HCT116 (cell line): ENCODE results near the gene FBXL3. TPM values are rescaled to one million over a fixed set of nuclear protein-coding genes. Genes with fewer than 3 reads are reported as not detected.

ENCODE experiments used
- ATAC-seq: fragments of 200-7000 bp; cut with Tn5 transposase; 2 replicates; pipeline ENCODE4 v1.9.1; 2020; ENCODE audit warnings: mild to moderate bottlenecking, moderate library complexity
- BruUV-seq: library from RNA; stranded (reverse); fragments of 400-500 nt; replicated peaks from 2 replicates; lab custom pipeline; 2021; lab: Mats Ljungman, UMichigan
- CTCF ChIA-PET: fragments of 300-600 bp; sonication (Branson Sonifier 250); formaldehyde crosslinking; loops from one replicate; lab custom pipeline; 2021; ENCODE audit warnings: antibody characterized with exemption; lab: Charles Lee
- POLR2A ChIA-PET: fragments of 300-600, 350-600 bp; sonication (Branson Sonifier 250); formaldehyde crosslinking; loops from one replicate; lab custom pipeline; 2021; ENCODE audit warnings: antibody characterized with exemption; lab: Charles Lee
- RAD21 ChIA-PET, 2 experiments: fragments of 300-600 bp; sonication (Branson Sonifier 250); formaldehyde crosslinking; loops; one replicate each; lab custom pipeline; 2023; ENCODE audit warnings: low total read pairs in 2 of 2; ENCODE audit not compliant: uncharacterized antibody in 2 of 2, unreplicated experiment in 2 of 2, low non-redundant PET in 1 of 2; lab: Charles Lee
- DNase-seq: peaks from one replicate; pipeline ENCODE4 v3.0.0-alpha.2; 2010; ENCODE audit warnings: low read depth, low spot score
- H2AFZ ChIP-seq: fragments of 200-600 bp; shearing (Covaris generic), sonication (generic); 2 replicates; pipeline ENCODE4 v1.6.1; 2017; ENCODE audit warnings: low read depth, mixed run types, mixed read lengths, antibody characterized with exemption, low read length; ENCODE audit not compliant: poor library complexity, severe bottlenecking
- H3K27ac ChIP-seq: 2 replicates; pipeline ENCODE4 v1.5.1; 2012; ENCODE audit warnings: low read depth, low read length
- H3K27me3 ChIP-seq: fragments of 200-600 bp; sonication (generic); 2 replicates; pipeline ENCODE4 v1.6.1; 2016; ENCODE audit warnings: mixed run types, low read length, mixed read lengths; ENCODE audit not compliant: insufficient read depth
- H3K36me3 ChIP-seq, 2 experiments: fragments of 200-500 bp in 1 of 2; fragments of 200-600 bp in 1 of 2; sonication (Bioruptor generic) in 1 of 2; sonication (generic) in 1 of 2; 2 replicates each; pipeline versions ENCODE4 v1.5.1 to v1.6.1; 2014 to 2016; ENCODE audit warnings: low read length in 2 of 2, inconsistent platforms in 1 of 2, mixed read lengths in 1 of 2, mixed run types in 1 of 2; ENCODE audit not compliant: insufficient read depth in 2 of 2, control insufficient read depth in 1 of 2
- H3K4me1 ChIP-seq, 2 experiments: fragments of 200-600 bp in 1 of 2; sonication (generic) in 1 of 2; 2 replicates each; pipeline versions ENCODE4 v1.5.1 to v1.6.1; 2012 to 2017; ENCODE audit warnings: low read length in 2 of 2, inconsistent platforms in 1 of 2, mild to moderate bottlenecking in 1 of 2, mixed read lengths in 1 of 2, mixed run types in 1 of 2, moderate library complexity in 1 of 2; ENCODE audit not compliant: insufficient read depth in 2 of 2, control insufficient read depth in 1 of 2
- H3K4me2 ChIP-seq: fragments of 200-600 bp; sonication (generic); 2 replicates; pipeline ENCODE4 v1.6.1; 2017; ENCODE audit warnings: mixed run types, low read length, mixed read lengths
- H3K4me3 ChIP-seq, 2 experiments: fragments of 200-600 bp in 1 of 2; sonication (generic) in 1 of 2; replicated peaks in 1 of 2; 2 replicates each; pipeline ENCODE4 v1.5.1; 2011 to 2016; ENCODE audit warnings: low read length in 2 of 2, control low read depth in 1 of 2, low read depth in 1 of 2, mild to moderate bottlenecking in 1 of 2, mixed read lengths in 1 of 2, mixed run types in 1 of 2
- H3K79me2 ChIP-seq: fragments of 200-600 bp; sonication (generic); 2 replicates; pipeline ENCODE4 v1.6.1; 2017; ENCODE audit warnings: mild to moderate bottlenecking, mixed run types, low read length, moderate library complexity, mixed read lengths; ENCODE audit not compliant: insufficient read depth
- H3K9ac ChIP-seq: fragments of 200-600 bp; sonication (generic); 2 replicates; pipeline ENCODE4 v1.6.1; 2016; ENCODE audit warnings: low read length, mixed read lengths
- H3K9me2 ChIP-seq: fragments of 200-600 bp; sonication (generic), shearing (Covaris generic); 2 replicates; pipeline ENCODE4 v1.6.1; 2017; ENCODE audit warnings: mixed run types, mild to moderate bottlenecking, moderate library complexity; ENCODE audit not compliant: insufficient read depth
- H3K9me3 ChIP-seq, 2 experiments: fragments of 200-500 bp in 1 of 2; fragments of 200-600 bp in 1 of 2; sonication (Bioruptor generic) in 1 of 2; sonication (generic) in 1 of 2; 2 replicates each; pipeline ENCODE4 v1.6.1; 2014 to 2017; ENCODE audit warnings: low read length in 2 of 2, mixed read lengths in 2 of 2, inconsistent platforms in 1 of 2, low read depth in 1 of 2, mild to moderate bottlenecking in 1 of 2, mixed run types in 1 of 2, moderate library complexity in 1 of 2; ENCODE audit not compliant: control insufficient read depth in 1 of 2, insufficient read depth in 1 of 2
- H4K20me1 ChIP-seq: fragments of 200-600 bp; sonication (generic), shearing (Covaris generic); 2 replicates; pipeline ENCODE4 v1.6.1; 2017; ENCODE audit warnings: mixed run types, mild to moderate bottlenecking, moderate library complexity; ENCODE audit not compliant: insufficient read depth
- EGR1 ChIP-seq: IDR thresholded peaks from 2 replicates; pipeline ENCODE4 v1.6.1; 2012; ENCODE audit warnings: low read depth
- EZH2phosphoT487 ChIP-seq: fragments of 200-600 bp; IDR thresholded peaks from 2 replicates; pipeline ENCODE4 v1.6.1; 2018; ENCODE audit warnings: antibody characterized with exemption, borderline replicate concordance
- FOSL1 ChIP-seq: IDR thresholded peaks from 2 replicates; pipeline ENCODE4 v1.6.1; 2012; ENCODE audit warnings: low read depth
- JUND ChIP-seq: IDR thresholded peaks from 2 replicates; pipeline ENCODE4 v1.6.1; 2012
- POLR2A ChIP-seq: IDR thresholded peaks from 2 replicates; pipeline ENCODE4 v1.7.0; 2011; ENCODE audit warnings: borderline replicate concordance; ENCODE audit not compliant: insufficient read depth, insufficient read length; ENCODE audit errors: extremely low read depth
- POLR2AphosphoS5 ChIP-seq: IDR thresholded peaks from 2 replicates; pipeline ENCODE4 v1.6.1; 2011; ENCODE audit warnings: mild to moderate bottlenecking, low read depth, low read length, moderate library complexity
- SP1 ChIP-seq: IDR thresholded peaks from 2 replicates; pipeline ENCODE4 v1.6.1; 2012; ENCODE audit warnings: low read depth
- YY1 ChIP-seq: IDR thresholded peaks from 2 replicates; pipeline ENCODE4 v1.6.1; 2011; ENCODE audit warnings: low read length, low read depth, moderate library complexity, mild to moderate bottlenecking; ENCODE audit not compliant: insufficient replicate concordance; ENCODE audit errors: extremely low read depth
- intact Hi-C: fragments of 100-400 bp; cut with micrococcal nuclease; formaldehyde crosslinking; loops from 2 replicates; pipeline ENCODE4 v1.10.0; 2022
- total RNA-seq: library from RNA; stranded (reverse); gene quantifications from one replicate; pipeline ENCODE4 v1.2.1, GENCODE V29; 2021; ENCODE audit not compliant: unreplicated experiment
- TF ChIP-seq, protein P1 (sequence below): IDR thresholded peaks from 2 replicates; pipeline ENCODE4 v1.6.1; 2012
- TF ChIP-seq, protein P2 (sequence below): IDR thresholded peaks from 2 replicates; pipeline ENCODE4 v1.6.1; 2012; ENCODE audit warnings: low read depth
- TF ChIP-seq, protein P3 (sequence below): IDR thresholded peaks from 2 replicates; pipeline ENCODE4 v1.6.1; 2012
- TF ChIP-seq, protein P4 (sequence below), 3 experiments: fragments of 200-600 bp in 1 of 3; sonication (generic) in 1 of 3; IDR thresholded peaks in 2 of 3; conservative IDR thresholded peaks in 1 of 3; 2 replicates each; pipeline ENCODE4 v1.5.1; 2012 to 2017; ENCODE audit warnings: low read depth in 2 of 3, low read length in 2 of 3, antibody characterized with exemption in 1 of 3, borderline replicate concordance in 1 of 3, control low read depth in 1 of 3, mild to moderate bottlenecking in 1 of 3, mixed read lengths in 1 of 3, mixed run types in 1 of 3, moderate library complexity in 1 of 3; ENCODE audit not compliant: insufficient read depth in 1 of 3

Gene FBXL3
- total RNA-seq, 1 experiment from 2014 or later: 24.0 TPM

DNA sequence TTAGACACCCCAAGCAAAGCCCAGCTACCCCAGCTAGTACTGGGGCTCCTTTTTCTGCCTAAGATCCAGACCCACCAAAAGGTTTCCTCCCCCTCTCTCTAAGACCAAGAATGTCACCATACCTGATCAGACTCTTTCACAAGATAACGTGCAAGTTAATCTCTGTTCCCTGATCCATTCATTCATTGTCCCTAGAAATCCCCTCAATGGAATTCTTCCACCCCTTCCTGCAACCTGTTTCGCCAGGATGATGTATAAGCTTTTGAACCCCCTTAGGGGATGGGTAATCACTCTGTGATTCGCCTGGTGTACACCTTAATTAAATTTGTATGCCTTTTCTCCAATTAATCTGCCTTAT, 52.4 kb downstream of the FBXL3 start:
- TF ChIP-seq, protein P1, sequence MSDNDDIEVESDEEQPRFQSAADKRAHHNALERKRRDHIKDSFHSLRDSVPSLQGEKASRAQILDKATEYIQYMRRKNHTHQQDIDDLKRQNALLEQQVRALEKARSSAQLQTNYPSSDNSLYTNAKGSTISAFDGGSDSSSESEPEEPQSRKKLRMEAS: no peak
- TF ChIP-seq, protein P2, sequence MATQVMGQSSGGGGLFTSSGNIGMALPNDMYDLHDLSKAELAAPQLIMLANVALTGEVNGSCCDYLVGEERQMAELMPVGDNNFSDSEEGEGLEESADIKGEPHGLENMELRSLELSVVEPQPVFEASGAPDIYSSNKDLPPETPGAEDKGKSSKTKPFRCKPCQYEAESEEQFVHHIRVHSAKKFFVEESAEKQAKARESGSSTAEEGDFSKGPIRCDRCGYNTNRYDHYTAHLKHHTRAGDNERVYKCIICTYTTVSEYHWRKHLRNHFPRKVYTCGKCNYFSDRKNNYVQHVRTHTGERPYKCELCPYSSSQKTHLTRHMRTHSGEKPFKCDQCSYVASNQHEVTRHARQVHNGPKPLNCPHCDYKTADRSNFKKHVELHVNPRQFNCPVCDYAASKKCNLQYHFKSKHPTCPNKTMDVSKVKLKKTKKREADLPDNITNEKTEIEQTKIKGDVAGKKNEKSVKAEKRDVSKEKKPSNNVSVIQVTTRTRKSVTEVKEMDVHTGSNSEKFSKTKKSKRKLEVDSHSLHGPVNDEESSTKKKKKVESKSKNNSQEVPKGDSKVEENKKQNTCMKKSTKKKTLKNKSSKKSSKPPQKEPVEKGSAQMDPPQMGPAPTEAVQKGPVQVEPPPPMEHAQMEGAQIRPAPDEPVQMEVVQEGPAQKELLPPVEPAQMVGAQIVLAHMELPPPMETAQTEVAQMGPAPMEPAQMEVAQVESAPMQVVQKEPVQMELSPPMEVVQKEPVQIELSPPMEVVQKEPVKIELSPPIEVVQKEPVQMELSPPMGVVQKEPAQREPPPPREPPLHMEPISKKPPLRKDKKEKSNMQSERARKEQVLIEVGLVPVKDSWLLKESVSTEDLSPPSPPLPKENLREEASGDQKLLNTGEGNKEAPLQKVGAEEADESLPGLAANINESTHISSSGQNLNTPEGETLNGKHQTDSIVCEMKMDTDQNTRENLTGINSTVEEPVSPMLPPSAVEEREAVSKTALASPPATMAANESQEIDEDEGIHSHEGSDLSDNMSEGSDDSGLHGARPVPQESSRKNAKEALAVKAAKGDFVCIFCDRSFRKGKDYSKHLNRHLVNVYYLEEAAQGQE: no peak
- TF ChIP-seq POLR2A (no peak), EGR1 (no peak), POLR2AphosphoS5 (no peak), JUND (no peak), YY1 (no peak), EZH2phosphoT487 (no peak), FOSL1 (no peak), SP1 (no peak)
- TF ChIP-seq, protein P3, sequence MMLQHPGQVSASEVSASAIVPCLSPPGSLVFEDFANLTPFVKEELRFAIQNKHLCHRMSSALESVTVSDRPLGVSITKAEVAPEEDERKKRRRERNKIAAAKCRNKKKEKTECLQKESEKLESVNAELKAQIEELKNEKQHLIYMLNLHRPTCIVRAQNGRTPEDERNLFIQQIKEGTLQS: no peak
- TF ChIP-seq, protein P4, sequence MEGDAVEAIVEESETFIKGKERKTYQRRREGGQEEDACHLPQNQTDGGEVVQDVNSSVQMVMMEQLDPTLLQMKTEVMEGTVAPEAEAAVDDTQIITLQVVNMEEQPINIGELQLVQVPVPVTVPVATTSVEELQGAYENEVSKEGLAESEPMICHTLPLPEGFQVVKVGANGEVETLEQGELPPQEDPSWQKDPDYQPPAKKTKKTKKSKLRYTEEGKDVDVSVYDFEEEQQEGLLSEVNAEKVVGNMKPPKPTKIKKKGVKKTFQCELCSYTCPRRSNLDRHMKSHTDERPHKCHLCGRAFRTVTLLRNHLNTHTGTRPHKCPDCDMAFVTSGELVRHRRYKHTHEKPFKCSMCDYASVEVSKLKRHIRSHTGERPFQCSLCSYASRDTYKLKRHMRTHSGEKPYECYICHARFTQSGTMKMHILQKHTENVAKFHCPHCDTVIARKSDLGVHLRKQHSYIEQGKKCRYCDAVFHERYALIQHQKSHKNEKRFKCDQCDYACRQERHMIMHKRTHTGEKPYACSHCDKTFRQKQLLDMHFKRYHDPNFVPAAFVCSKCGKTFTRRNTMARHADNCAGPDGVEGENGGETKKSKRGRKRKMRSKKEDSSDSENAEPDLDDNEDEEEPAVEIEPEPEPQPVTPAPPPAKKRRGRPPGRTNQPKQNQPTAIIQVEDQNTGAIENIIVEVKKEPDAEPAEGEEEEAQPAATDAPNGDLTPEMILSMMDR (IDR thresholded peaks at IDR 0.05 in 2 of 3, conservative IDR thresholded peaks at IDR 0.05 in 1 of 3; ENCODE audit: borderline replicate concordance in 1 of 3, insufficient read depth in 1 of 3, low read depth in 2 of 3, low read length in 2 of 3): no peak
- TF ChIP-seq, all 23 proteins: peak for 0
- Histone ChIP-seq H3K9me2 (no peaks in the 10 kb centered on the region), H2AFZ (no peak overlapping the region), H3K4me2 (no peak overlapping the region), H3K4me1 (no peaks in the 10 kb centered on the region), H4K20me1 (no peaks in the 10 kb centered on the region), H3K27ac (no peak overlapping the region), H3K9me3 (no peaks in the 10 kb centered on the region), H3K9ac (no peak overlapping the region), H3K27me3 (no peaks in the 10 kb centered on the region), H3K4me3 (no peak overlapping the region), H3K79me2 (no peaks in the 10 kb centered on the region), H3K36me3 (no peaks in the 10 kb centered on the region)
- RAD21 ChIA-PET: no interaction called here
- CTCF ChIA-PET: no interaction called here
- BruUV-seq: no TSS peak
- POLR2A ChIA-PET: no interaction called here
- no peak for ATAC-seq
- intact Hi-C loops: no loop called here
- DNase-seq: no peak
